ENCODE measurements around the gene UNC5B. TPM values are rescaled to one million over a fixed set of nuclear protein-coding genes. Genes with fewer than 3 reads are reported as not detected.
"Not testable (repeated sequence)": the region's sequence is repeated elsewhere in the genome, so short reads cannot be mapped to it uniquely, and the experiment has no call there.

The UNC5B gene
- total RNA-seq, 2 experiments from 2014 or later = 0.08 to 0.15 TPM

- ChIA-PET CTCF (no interaction called here), POLR2A (no interaction called here)
Observed at GRCh38 chr10:71206911-71207310, 5.5 kb upstream of the UNC5B start.

- ChIA-PET CTCF (no interaction called here), POLR2A (no interaction called here)
Observed at GRCh38 chr10:71207578-71207977, 4.8 kb upstream of the UNC5B start.

GRCh38 chr10:71209352-71209715 is 3.0 kb upstream of the UNC5B start:
- POLR2A ChIA-PET = no interaction called here
- CTCF ChIA-PET = interaction anchor here (0.9 to 1.4 kb wide), 4 partner anchors 29 to 305 kb away, joined by 3 to 6 read pairs (median 3); no protein-coding TSS in a partner anchor

GRCh38 chr10:71209731-71210541 is 2.4 kb upstream of the UNC5B start:
- CTCF ChIA-PET = interaction anchor here (1.2 to 1.4 kb wide), 2 partner anchors 29 to 279 kb away, joined by 3 to 6 read pairs; no protein-coding TSS in a partner anchor
- POLR2A ChIA-PET = no interaction called here

GRCh38 chr10:71210542-71210871 is 1.9 kb upstream of the UNC5B start:
- ChIA-PET POLR2A (no interaction called here), CTCF (interaction anchor here (0.6 kb wide), 1 partner anchor 807 kb away, joined by 4 read pairs; no protein-coding TSS in a partner anchor)

- ChIA-PET CTCF (interaction anchor here (0.6 kb wide), 1 partner anchor 807 kb away, joined by 4 read pairs; no protein-coding TSS in a partner anchor), POLR2A (no interaction called here)
Observed at GRCh38 chr10:71211053-71211452, 1.3 kb upstream of the UNC5B start.

- ChIA-PET POLR2A (no interaction called here), CTCF (interaction anchor here (0.6 kb wide), 1 partner anchor 1041 kb away, joined by 3 read pairs; the partner anchor contains the start of gene SAR1A)
Observed at GRCh38 chr10:71211775-71212317, 524 bp upstream of the UNC5B start.

- ChIA-PET POLR2A (no interaction called here), CTCF (no interaction called here)
Observed at GRCh38 chr10:71213127-71213621, 804 bp downstream of the UNC5B start.

- POLR2A ChIA-PET = no interaction called here
Observed at GRCh38 chr10:71213761-71214440, 1.5 kb downstream of the UNC5B start.

GRCh38 chr10:71214641-71215559 is 2.5 kb downstream of the UNC5B start:
- POLR2A ChIA-PET = interaction anchor here (0.6 kb wide), 1 partner anchor 159 kb away, joined by 4 read pairs; no protein-coding TSS in a partner anchor
- CTCF ChIA-PET = no interaction called here

More at GRCh38 chr10:71213761-71214440, 1.5 kb downstream of the UNC5B start:
- CTCF ChIA-PET = no interaction called here

GRCh38 chr10:71216363-71216695 is 4.0 kb downstream of the UNC5B start:
- POLR2A ChIA-PET = interaction anchor here (0.6 kb wide), 1 partner anchor 14 kb away, joined by 3 read pairs; no protein-coding TSS in a partner anchor
- CTCF ChIA-PET = no interaction called here

- ChIA-PET CTCF (no interaction called here), POLR2A (no interaction called here)
Observed at GRCh38 chr10:71216751-71217265, 4.4 kb downstream of the UNC5B start.

GRCh38 chr10:71217266-71218045 is 5.1 kb downstream of the UNC5B start:
- ChIA-PET CTCF (interaction anchor here (1.5 kb wide), 1 partner anchor 66 kb away, joined by 3 read pairs; no protein-coding TSS in a partner anchor), POLR2A (interaction anchor here (0.6 kb wide), 1 partner anchor 291 kb away, joined by 3 read pairs; no protein-coding TSS in a partner anchor)

GRCh38 chr10:71218046-71218650 is 5.8 kb downstream of the UNC5B start:
- CTCF ChIA-PET = interaction anchor here (1.5 kb wide), 1 partner anchor 65 kb away, joined by 3 read pairs; no protein-coding TSS in a partner anchor
- POLR2A ChIA-PET = interaction anchor here (0.6 kb wide), 1 partner anchor 291 kb away, joined by 3 read pairs; no protein-coding TSS in a partner anchor

GRCh38 chr10:71218651-71219050 is 6.3 kb downstream of the UNC5B start:
- CTCF ChIA-PET = interaction anchor here (1.5 kb wide), 1 partner anchor 65 kb away, joined by 3 read pairs; no protein-coding TSS in a partner anchor
- POLR2A ChIA-PET = no interaction called here

- POLR2A ChIA-PET = not testable (repeated sequence)
- CTCF ChIA-PET = interaction anchor here (1.5 kb wide), 1 partner anchor 64 kb away, joined by 3 read pairs; no protein-coding TSS in a partner anchor
Observed at GRCh38 chr10:71219236-71219917, 7.0 kb downstream of the UNC5B start.
